Neural progenitor cell (in vitro differentiated cells): ENCODE data around the gene ADGRL1. TPM values are rescaled to one million over a fixed set of nuclear protein-coding genes. Genes with fewer than 3 reads are reported as not detected.

Experiments
- DNase-seq: peaks from one replicate; pipeline ENCODE4 v3.0.0-alpha.2; 2016; ENCODE audit warnings: low spot score
- H2AFZ ChIP-seq: fragments of 200-600 bp; sonication (generic); replicated peaks from 2 replicates; pipeline ENCODE4 v1.6.1; 2016; ENCODE audit warnings: antibody characterized with exemption
- H3F3A ChIP-seq: fragments of 200-600 bp; sonication (generic); 2 replicates; pipeline ENCODE4 v1.6.1; 2016; ENCODE audit warnings: antibody characterized with exemption, low read depth
- H3K27ac ChIP-seq: fragments of 200-600 bp; sonication (generic); 2 replicates; pipeline ENCODE4 v1.5.1; 2016; ENCODE audit warnings: mild to moderate bottlenecking
- H3K27me3 ChIP-seq: fragments of 200-600 bp; sonication (generic); 2 replicates; pipeline ENCODE4 v1.6.1; 2016; ENCODE audit warnings: mild to moderate bottlenecking, moderate library complexity
- H3K36me3 ChIP-seq: fragments of 200-600 bp; sonication (generic); 2 replicates; pipeline ENCODE4 v1.5.1; 2016
- H3K4me1 ChIP-seq: fragments of 200-600 bp; sonication (generic); 2 replicates; pipeline ENCODE4 v1.6.1; 2016; ENCODE audit warnings: mixed run types
- H3K4me2 ChIP-seq: fragments of 200-600 bp; sonication (generic); 2 replicates; pipeline ENCODE4 v1.6.1; 2016
- H3K4me3 ChIP-seq: fragments of 200-600 bp; sonication (generic); 2 replicates; pipeline ENCODE4 v1.5.1; 2016
- H3K79me2 ChIP-seq: fragments of 200-600 bp; sonication (generic); 2 replicates; pipeline ENCODE4 v1.6.1; 2016; ENCODE audit warnings: low read depth
- H3K9ac ChIP-seq: fragments of 200-600 bp; sonication (generic); 2 replicates; pipeline ENCODE4 v1.6.1; 2016
- H3K9me3 ChIP-seq: fragments of 200-600 bp; sonication (generic); 2 replicates; pipeline ENCODE4 v1.5.1; 2016; ENCODE audit warnings: low read depth
- H4K20me1 ChIP-seq: fragments of 200-600 bp; sonication (generic); 2 replicates; pipeline ENCODE4 v1.6.1; 2016; ENCODE audit warnings: low read depth
- H3K27ac Mint-ChIP-seq: 3 replicates; pipeline ENCODE4 v1.8.0; 2021; ENCODE audit warnings: mixed read lengths
- H3K27me3 Mint-ChIP-seq: 2 replicates; pipeline ENCODE4 v1.8.0; 2022; ENCODE audit warnings: low read depth, mild to moderate bottlenecking, inconsistent platforms, moderate library complexity, mixed read lengths; ENCODE audit not compliant: insufficient read depth
- H3K36me3 Mint-ChIP-seq: 3 replicates; pipeline ENCODE4 v1.8.0; 2021; ENCODE audit warnings: mixed read lengths
- H3K4me1 Mint-ChIP-seq: 3 replicates; pipeline ENCODE4 v1.8.0; 2021; ENCODE audit warnings: mixed read lengths
- H3K4me3 Mint-ChIP-seq: 3 replicates; pipeline ENCODE4 v1.8.0; 2021; ENCODE audit warnings: mild to moderate bottlenecking, moderate library complexity, mixed read lengths
- H3K9me3 Mint-ChIP-seq: 3 replicates; pipeline ENCODE4 v1.8.0; 2020; ENCODE audit warnings: mixed read lengths
- EZH2 ChIP-seq: fragments of 200-600 bp; sonication (generic); IDR thresholded peaks from 2 replicates; pipeline ENCODE4 v1.6.1; 2017; ENCODE audit warnings: antibody characterized with exemption, mild to moderate bottlenecking, moderate library complexity
- EZH2phosphoT487 ChIP-seq: fragments of 200-600 bp; sonication (generic); IDR thresholded peaks from 2 replicates; pipeline ENCODE4 v1.6.1; 2017; ENCODE audit warnings: antibody characterized with exemption
- total RNA-seq: library from RNA; depleted of rRNA; stranded (reverse); fragments of >200 nt; gene quantifications from 2 replicates; pipeline ENCODE4 v1.2.3, GENCODE V29; 2015; ENCODE audit warnings: low replicate concordance
- TF ChIP-seq, protein P1 (sequence below): fragments of 200-600 bp; sonication (generic); IDR thresholded peaks from 2 replicates; pipeline ENCODE4 v1.5.1; 2017; ENCODE audit warnings: antibody characterized with exemption, mild to moderate bottlenecking

The ADGRL1 gene
- total RNA-seq, 1 donor from 2014 or later = 13.3 TPM

DNA sequence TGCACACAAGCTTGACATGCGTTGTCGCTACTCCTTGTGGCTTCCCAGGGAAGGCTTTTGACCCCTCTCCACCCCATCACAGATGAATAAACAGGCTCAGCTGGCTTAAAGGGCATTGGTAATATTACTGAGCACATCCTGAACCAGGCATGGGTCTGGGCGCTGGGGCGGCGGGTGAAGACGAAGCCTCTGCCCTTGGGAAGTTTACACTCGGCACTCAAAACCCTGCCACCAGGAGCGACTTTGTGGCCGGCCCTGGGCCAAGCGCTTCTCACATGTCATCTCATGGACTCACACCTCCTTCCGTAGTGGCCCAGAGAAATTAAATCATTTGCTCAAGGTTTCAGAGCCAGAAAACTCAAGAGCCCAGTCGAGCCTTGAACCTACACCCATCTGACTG is 37.0 kb downstream of the ADGRL1 start:
- H3K4me1 Mint-ChIP-seq = peaks cover 16% of the 10 kb centered on the region
- DNase-seq = no peak
- H3K9me3 Mint-ChIP-seq = no peaks in the 10 kb centered on the region
- Histone ChIP-seq H3F3A (no peaks in the 10 kb centered on the region), H3K27me3 (no peaks in the 10 kb centered on the region), H3K4me2 (no peak overlapping the region), H3K9ac (no peak overlapping the region), H3K27ac (no peak overlapping the region), H3K79me2 (no peaks in the 10 kb centered on the region), H4K20me1 (peaks cover 36% of the 10 kb centered on the region), H3K36me3 (no peaks in the 10 kb centered on the region), H3K4me3 (no peak overlapping the region), H2AFZ (no peak overlapping the region), H3K9me3 (no peaks in the 10 kb centered on the region), H3K4me1 (peaks cover 38% of the 10 kb centered on the region)
- peaks cover 3% of the 10 kb centered on the region for H3K27me3 Mint-ChIP-seq
- peaks cover 22% of the 10 kb centered on the region for H3K36me3 Mint-ChIP-seq
- H3K27ac Mint-ChIP-seq = no peak overlapping the region
- TF ChIP-seq EZH2phosphoT487 = no peak
- TF ChIP-seq, protein P1, sequence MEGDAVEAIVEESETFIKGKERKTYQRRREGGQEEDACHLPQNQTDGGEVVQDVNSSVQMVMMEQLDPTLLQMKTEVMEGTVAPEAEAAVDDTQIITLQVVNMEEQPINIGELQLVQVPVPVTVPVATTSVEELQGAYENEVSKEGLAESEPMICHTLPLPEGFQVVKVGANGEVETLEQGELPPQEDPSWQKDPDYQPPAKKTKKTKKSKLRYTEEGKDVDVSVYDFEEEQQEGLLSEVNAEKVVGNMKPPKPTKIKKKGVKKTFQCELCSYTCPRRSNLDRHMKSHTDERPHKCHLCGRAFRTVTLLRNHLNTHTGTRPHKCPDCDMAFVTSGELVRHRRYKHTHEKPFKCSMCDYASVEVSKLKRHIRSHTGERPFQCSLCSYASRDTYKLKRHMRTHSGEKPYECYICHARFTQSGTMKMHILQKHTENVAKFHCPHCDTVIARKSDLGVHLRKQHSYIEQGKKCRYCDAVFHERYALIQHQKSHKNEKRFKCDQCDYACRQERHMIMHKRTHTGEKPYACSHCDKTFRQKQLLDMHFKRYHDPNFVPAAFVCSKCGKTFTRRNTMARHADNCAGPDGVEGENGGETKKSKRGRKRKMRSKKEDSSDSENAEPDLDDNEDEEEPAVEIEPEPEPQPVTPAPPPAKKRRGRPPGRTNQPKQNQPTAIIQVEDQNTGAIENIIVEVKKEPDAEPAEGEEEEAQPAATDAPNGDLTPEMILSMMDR = no peak
- TF ChIP-seq EZH2 = no peak
- no peak overlapping the region for H3K4me3 Mint-ChIP-seq

DNA sequence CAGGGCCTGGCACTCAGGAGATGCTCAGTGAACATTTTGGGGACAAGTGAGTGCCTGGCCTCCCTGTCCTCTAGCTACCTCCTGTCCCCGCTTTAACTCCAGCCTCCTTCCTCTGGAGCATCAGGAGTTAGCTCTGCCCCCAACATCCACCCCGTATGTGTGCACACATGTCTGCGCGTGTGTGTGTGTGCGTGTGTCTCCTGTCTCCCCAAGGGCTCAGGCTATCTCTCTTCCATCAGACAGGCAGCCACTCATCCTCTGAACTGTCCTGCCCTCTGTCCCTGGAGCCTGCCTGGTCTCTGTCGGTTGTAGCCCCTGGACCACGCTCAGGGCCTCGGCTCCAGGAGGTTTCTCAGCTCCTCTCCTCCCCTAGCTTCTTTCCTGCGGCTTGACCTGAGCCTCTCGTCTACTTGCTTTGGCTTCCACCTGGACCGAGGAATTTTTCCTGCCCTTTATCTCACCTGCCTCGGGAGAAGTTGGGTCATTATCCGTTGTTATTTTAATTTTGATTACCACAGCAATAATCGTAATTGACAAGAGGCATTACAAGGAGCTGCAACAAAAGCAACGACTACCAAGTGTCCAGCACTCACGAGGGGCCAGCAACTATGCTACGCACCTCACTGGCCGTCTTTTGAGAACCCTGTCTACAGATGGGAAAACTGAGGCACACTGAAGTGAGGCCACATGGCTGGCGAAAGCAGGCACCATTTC is 37.6 kb downstream of the ADGRL1 start:
- Mint-ChIP-seq H3K27ac (no peak overlapping the region), H3K27me3 (peaks cover 3% of the 10 kb centered on the region), H3K4me3 (no peak overlapping the region), H3K4me1 (peaks cover 18% of the 10 kb centered on the region), H3K9me3 (no peaks in the 10 kb centered on the region), H3K36me3 (peaks cover 20% of the 10 kb centered on the region)
- peaks cover 41% of the 10 kb centered on the region for H3K4me1 ChIP-seq
- H3K27ac ChIP-seq = no peak overlapping the region
- H3K9ac ChIP-seq = no peak overlapping the region
- no peaks in the 10 kb centered on the region for H3K36me3 ChIP-seq
- no peaks in the 10 kb centered on the region for H3K9me3 ChIP-seq
- TF ChIP-seq, protein P1 = no peak
- TF ChIP-seq EZH2phosphoT487 (no peak), EZH2 (no peak)
- H4K20me1 ChIP-seq = peaks cover 41% of the 10 kb centered on the region
- H3K27me3 ChIP-seq = no peaks in the 10 kb centered on the region
- no peak overlapping the region for H3K4me3 ChIP-seq
- no peak overlapping the region for H2AFZ ChIP-seq
- no peak for DNase-seq
- no peak overlapping the region for H3K4me2 ChIP-seq
- H3F3A ChIP-seq = no peaks in the 10 kb centered on the region
- no peaks in the 10 kb centered on the region for H3K79me2 ChIP-seq

DNA sequence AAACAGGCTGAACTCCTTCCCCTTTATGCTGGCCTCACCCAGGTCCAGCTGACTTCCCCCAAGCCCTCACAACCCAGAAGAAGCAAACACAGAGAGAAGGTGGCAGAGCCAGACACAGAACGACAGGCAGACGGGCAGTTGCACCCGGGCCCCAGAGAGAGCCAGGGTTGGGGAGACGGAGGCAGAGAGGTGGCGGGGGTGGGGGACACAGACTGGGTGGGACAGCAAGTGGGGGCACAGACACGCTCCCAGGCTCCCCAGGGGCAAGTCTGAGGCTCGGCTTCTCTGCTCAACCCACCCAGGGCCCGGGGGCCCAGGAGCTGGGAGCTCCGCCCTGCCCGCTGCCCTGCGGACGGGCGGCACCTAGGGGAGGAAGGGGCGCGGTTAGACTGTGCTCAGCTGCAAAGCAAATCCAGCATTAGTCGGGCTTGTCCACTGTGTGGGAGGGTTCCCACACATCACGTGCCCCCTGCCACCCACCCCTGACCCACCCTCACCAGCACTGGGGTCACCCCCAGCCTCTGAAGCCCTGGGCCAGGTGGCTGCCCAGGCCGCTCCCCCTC is 38.3 kb downstream of the ADGRL1 start:
- Histone ChIP-seq H3K36me3 (no peaks in the 10 kb centered on the region), H3K27ac (no peak overlapping the region), H3K9me3 (no peaks in the 10 kb centered on the region), H2AFZ (no peak overlapping the region), H3K79me2 (no peaks in the 10 kb centered on the region), H3F3A (no peaks in the 10 kb centered on the region), H3K4me2 (no peak overlapping the region), H4K20me1 (peaks cover 41% of the 10 kb centered on the region), H3K4me1 (peaks cover 41% of the 10 kb centered on the region), H3K27me3 (no peaks in the 10 kb centered on the region), H3K9ac (peak overlapping the region; percentile 20), H3K4me3 (no peak overlapping the region)
- no peak overlapping the region for H3K4me3 Mint-ChIP-seq
- no peaks in the 10 kb centered on the region for H3K9me3 Mint-ChIP-seq
- TF ChIP-seq EZH2 (no peak), EZH2phosphoT487 (no peak)
- TF ChIP-seq, protein P1 = no peak
- H3K27ac Mint-ChIP-seq = no peak overlapping the region
- DNase-seq = no peak
- H3K4me1 Mint-ChIP-seq = peaks cover 18% of the 10 kb centered on the region
- H3K27me3 Mint-ChIP-seq = peaks cover 3% of the 10 kb centered on the region
- H3K36me3 Mint-ChIP-seq = peaks cover 24% of the 10 kb centered on the region
